Activated CD4-positive, alpha-beta T cell treated with anti-CD3 and anti-CD28 coated beads for 1 hour (primary cell): ENCODE results near the gene DHRS4L2.
"Not testable (repeated sequence)": the region's sequence is repeated elsewhere in the genome, so short reads cannot be mapped to it uniquely, and the experiment has no call there.

Experiments used
- DNase-seq: peaks from one replicate; pipeline ENCODE4 v3.0.0-alpha.2; 2020

DHRS4L2 gene

DNA sequence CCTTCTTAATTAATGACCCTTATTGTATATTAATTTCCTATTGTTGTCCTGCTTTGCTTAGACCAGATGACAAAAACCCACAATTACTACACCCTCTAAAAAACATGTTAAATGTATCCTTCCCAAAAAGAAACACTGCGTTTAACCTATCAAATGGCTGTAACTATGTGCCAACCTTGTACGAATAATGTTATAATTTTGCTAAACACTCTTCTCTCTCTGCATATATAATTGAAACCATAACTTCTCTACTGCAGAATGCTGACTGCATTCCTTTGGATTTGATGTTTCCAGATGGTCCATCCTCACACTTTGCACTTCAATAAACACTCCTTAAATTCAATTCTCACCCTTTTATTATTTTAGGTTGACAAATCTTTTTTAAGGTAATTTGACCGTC lies 31.8 kb downstream of the DHRS4L2 start:
- DNase-seq, result not testable (repeated sequence)

DNA sequence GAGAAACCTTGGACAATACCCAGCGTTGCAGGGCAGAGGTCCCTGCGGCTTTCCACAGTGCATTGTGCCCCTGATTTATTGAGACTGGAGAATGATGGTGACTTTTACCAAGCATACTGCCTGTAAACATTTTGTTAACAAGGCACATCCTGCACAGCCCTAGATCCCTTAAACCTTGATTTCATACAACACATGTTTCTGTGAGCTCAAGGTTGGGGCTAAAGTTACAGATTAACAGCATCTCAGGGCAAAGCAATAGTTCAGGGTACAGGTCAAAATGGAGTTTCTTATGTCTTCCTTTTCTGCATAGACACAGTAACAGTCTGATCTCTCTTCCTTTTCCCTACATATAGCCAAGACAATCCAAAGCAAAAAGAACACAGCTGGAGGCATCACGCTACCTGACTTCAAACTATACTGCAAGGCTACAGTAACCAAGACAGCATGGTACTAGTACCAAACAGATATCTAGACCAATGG lies 36.2 kb downstream of the DHRS4L2 start:
- not testable (repeated sequence) for DNase-seq

DNA sequence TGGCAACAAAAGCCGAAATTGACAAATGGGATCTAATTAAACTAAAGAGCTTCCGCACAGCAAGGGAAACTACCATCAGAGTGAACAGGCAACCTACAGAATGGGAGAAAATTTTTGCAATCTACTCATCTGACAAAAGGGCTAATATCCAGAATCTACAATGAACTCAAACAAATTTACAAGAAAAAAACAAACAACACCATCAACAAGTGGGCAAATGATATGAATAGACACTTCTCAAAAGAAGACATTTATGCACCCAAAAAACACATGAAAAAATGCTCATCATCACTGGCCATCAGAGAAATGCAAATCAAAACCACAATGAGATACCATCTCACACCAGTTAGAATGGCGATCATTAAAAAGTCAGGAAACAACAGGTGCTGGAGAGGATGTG lies 41.0 kb downstream of the DHRS4L2 start:
- DNase-seq, result not testable (repeated sequence)

DNA sequence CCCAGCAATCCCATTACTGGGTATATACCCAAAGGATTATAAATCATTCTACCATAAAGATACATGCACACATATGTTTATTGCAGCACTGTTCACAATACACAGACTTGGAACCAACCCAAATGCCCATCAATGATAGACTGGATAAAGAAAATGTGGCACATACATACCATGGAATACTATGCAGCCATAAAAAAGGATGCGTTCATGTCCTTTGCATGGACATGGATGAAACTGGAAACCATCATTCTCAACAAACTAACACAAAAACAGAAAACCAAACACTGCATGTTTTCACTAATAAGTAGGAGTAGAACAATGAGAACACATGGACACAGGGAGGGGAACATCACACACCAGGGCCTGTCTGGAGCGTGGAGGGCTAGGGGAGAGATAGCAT lies 42.6 kb downstream of the DHRS4L2 start:
- not testable (repeated sequence) for DNase-seq

DNA sequence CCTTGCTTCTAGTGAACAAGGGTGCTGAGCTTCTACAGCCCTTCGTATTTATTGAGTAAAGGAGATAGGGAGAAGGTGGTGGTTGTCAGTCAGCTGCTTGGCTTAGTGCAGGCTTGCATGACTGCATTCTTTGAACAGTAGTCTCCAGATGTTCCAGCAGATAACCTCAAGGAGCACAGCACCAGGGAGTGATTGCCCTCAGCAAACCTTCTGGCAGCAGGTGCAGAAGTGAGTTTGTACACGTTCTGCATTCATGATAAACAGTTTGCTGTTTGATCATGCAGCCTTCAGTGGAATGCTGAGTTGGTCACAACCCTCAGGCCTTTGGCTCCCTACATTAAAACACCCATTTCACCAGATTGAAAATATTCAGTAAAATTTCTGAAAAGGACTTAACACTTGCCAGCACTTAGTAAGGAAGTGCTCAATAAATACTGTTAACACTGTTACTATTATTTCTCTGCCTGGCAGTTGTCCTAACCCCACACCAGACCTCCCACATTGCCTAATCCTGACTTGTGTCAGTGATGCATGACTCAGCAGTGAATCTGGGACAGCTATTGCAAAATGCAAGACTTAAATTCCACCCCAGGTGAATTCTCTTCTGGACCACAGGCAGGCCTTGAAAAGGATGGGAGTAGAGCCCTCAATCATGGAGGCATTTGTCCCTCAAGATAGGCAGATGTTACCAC lies 44.1 kb downstream of the DHRS4L2 start:
- no peak for DNase-seq

DNA sequence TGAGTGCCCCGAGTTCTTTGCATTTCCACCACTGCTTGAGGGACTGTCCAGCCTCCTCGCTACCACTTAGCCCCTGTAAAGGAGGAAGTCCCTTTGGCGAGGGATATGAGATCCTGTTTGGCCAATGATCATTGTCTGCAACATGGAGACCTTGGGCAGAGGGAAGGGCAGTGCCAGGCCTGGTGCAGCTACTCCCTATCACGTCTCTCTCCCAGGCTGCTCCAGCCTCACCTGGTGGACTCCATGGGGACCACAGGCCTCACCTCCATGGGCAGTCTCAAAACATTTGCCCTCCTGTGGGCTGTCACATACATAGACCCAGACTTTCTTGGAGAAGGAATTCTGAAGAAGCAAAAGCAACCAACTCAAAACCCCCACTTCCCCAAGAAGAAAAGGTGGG lies 47.0 kb downstream of the DHRS4L2 start:
- DNase-seq, result not testable (repeated sequence)

DNA sequence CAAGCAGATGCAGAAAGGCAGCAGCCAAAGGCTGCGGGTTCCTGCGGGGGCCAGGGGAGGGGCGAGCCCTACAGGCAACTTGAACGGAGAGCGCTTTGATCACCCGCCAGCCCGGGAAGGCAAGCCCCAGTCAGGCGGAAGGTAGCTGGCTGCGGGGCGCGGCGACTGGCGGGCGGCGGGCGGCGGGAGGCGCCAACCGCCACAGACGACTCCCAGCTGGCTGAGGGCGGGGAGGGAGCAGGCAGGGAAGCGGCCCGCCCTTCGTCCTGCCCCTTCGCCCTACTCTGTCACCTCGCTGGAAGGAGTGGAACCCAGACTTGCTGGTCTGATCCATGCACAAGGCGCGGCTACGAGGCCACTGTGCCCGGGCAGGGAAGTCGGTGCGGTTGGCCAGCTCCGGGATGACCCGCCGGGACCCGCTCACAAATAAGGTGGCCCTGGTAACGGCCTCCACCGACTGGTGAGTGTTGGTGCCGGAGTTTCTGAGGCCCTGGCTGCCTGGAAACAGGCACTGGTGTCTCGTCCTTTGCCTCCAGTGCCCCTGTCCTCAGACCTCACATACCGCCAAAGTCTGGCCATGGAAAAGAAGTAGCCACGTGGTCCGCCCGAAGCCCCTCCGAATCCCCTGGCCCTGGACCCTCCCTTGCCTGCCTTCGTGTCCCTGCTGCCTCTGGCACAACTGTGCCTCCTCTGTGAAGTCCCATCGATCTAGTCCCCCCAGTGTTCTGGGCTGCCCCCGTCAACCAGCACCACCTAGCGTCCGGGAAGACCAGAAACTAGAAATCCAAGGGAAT lies 47.6 kb downstream of the DHRS4L2 start:
- DNase-seq, result peak; percentile 43

DNA sequence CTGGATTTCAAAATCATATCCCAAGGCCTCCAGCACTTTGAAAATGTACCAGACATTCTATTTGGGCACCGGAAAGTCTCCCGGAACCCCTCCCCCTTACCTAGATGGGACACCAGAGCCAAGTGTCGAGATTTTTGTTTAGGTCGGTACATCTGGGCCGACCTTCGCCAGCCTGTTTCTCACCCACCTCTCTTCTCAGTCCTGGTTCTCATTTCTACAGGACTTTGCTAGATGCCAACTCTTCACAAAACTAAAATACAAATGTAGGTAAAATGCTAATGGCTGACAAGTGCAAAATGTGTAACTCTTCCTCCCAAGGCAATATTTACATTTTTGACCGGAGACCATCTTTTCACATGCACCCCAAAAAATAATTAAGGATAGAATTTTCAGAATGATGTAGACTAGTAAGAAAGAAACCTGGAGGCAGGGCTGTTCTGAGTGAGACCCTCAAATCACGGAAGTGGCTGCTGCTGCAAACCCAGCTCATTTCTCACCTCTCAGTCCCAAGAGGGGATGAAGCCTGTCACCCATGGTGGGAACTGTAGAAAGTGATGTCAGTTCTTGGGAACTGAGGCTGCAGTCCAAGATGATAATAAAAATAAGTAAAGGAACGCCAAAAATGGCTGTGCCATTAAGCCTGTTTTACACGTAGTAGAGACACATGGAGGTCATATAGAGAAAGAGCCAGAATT lies 48.4 kb downstream of the DHRS4L2 start:
- DNase-seq, result not testable (repeated sequence)

DNA sequence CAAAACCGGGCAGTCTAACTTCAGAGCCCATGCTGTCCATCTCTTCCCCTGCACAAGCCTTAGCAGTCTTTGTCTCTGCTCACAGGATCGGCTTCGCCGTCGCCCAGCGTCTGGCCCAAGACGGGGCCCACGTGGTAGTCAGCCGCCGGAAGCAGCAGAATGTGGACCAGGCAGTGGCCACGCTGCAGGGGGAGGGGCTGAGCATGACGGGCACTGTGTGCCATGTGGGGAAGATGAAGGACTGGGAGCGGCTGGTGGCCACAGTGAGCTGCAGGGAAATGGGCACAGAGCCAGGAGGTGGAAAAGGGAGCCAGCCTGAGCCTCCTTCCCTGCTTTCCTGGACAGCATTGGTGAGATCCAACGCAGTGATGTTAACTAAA lies 48.9 kb downstream of the DHRS4L2 start:
- DNase-seq, result no peak

DNA sequence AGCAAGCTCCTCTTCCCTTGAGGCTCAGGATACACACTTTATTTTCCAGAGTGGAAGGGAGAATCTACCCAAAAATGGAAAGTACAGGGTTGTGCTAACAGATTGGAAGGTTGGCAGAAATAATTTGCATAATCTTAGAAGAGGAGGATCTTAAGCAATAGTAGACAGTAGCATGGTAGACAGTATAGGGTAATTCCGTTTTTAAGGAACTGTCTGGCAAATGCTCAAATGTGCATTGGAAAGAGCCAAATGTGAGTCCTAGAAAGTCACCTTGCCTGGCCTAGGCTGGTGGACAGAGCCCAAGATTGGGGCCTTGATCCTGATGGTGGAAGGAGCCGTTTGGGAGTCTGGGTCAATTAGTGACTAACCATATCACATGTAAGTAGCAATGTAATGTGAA lies 50.0 kb downstream of the DHRS4L2 start:
- no peak for DNase-seq

DNA sequence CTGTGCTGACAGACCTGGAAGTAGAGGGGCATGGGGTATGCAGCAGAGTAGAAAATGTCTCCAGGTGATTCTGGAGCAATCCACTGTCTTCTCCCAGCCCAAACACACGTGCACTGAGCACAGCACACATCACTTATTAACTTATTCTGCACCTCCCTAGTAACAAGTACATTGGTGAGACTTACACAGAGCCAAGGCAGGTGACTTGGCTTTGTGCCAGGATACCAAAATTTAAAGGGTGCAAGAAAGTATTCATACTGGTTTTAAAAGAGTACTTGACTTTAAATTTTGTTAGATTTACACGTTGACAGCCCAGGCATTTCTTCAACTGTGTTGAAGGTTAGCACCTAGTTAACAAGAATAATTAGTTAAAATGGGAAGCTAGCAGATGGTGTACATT lies 52.0 kb downstream of the DHRS4L2 start:
- no peak for DNase-seq

DNA sequence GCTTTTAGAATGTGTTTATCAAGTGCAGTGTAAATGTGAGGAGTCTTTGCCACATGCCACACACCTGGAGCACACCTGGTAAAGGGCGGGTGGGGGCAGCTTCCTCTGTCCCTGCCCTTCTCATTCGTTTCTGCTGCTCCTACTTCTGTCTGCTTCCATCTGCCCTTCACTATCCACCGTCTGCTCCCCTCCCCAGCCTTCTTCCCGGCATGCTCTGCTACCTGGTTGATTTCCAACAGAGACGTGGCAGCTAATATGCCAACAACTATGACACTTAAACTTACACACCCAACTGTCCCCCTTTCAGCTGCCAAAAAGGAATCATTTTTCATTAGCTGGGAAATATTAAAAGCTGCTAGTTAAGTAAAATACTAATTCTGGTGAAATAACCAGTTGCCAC lies 54.0 kb downstream of the DHRS4L2 start:
- no peak for DNase-seq

DNA sequence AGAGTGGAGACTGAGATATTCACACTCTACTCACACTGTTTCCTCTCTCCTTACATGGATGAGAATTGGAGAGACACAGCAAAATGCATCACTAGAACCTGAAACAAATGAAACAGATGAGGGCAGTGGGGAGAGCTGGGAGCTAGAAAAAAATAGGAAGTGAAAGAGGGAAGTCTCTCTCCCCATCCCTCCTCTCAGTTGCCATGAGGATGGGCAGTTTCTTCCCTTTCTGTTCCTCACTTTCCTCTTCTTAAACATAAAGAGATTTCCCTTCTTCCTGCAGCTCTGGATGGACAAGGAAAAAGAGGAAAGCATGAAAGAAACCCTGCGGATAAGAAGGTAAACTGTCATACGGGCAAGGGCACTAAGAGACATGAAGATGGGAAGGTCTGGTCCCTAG lies 60.3 kb downstream of the DHRS4L2 start:
- DNase-seq, result not testable (repeated sequence)

DNA sequence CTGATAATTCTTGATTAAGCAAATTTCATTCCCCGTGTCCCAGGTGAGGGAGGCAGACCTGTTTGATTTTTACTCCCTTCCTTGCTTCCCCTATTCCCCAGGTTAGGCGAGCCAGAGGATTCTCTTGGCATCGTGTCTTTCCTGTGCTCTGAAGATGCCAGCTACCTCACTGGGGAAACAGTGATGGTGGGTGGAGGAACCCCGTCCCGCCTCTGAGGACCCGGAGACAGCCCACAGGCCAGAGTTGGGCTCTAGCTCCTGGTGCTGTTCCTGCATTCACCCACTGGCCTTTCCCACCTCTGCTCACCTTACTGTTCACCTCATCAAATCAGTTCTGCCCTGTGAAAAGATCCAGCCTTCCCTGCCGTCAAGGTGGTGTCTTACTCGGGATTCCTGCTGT lies 62.0 kb downstream of the DHRS4L2 start:
- not testable (repeated sequence) for DNase-seq

DNA sequence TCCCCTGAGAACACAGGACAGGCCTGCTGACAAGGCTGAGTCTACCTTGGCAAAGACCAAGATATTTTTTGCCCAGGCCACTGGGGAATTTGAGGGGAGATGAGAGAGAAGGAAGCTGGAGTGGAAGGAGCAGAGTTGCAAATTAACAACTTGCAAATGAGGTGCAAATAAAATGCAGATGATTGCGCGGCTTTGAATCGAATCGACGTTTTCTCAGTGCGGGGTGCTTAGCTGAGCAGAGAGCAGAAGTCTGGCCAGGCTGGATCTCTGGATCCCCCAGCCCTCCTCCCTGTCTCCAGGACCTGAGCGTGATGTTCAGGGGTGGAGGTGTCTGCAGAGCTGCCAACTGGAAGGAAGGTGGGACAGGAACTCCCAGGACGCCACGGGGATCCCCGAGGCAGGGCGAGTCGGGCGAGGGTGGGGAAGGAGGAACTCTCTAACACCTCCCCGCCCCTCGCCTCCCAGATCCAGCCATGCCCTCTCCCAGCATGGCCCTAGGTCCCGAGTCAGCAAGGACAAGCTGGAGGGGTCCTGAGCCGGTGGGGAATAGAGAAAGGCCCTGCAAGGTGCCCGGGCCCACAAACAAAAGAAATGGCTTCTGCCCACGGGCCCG lies 62.6 kb downstream of the DHRS4L2 start:
- DNase-seq, result no peak

DNA sequence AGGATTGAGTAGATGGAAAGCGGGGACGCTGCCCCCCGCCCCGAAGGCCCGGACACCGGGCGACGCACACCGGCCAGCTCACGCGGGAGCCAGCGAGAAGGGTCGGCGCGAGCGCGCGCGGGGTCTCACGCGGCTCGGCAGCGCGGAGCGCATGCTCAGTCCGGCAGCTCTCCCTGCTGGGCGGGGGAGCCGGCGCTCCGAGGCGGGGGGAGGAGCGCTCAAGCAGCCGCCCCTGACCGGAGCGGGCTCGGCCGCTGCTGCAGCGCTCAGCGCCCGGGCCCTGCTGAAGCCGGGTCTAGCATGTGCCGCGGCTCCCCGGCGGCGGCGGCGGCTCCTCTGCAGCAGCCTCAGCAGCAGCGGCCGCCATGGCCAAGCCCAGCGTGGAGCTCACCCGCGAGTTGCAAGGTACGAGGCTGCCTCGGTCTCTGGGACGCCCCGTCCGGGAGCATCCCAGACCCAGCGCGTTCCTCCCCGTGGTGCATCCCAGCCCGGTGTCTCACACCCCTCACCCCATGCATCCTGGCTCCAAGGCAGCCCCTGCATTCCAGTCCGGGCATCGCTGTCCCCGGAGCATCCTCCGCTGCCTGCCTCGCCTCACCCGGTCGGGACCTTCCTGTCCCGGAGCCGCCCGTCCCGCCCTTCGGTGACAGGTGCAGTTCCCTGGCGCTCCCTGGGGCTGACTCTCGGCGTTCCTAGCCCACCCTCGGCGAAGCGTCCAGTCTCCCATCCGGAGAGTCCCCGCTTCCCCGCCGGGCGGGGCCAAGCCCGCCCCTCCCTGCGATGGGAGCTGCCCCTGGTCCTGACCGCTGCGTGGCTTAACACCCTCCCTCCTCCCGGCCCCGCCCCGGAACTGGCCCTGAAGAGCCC lies 63.3 kb downstream of the DHRS4L2 start, which contains the start of gene CARMIL3:
Gene CARMIL3, plus strand, starts transcription at position 221 of the 867 bp plus-strand sequence. Its CDS starts 145 bp downstream, at position 366.
- DNase-seq, result peak; percentile 43

DNA sequence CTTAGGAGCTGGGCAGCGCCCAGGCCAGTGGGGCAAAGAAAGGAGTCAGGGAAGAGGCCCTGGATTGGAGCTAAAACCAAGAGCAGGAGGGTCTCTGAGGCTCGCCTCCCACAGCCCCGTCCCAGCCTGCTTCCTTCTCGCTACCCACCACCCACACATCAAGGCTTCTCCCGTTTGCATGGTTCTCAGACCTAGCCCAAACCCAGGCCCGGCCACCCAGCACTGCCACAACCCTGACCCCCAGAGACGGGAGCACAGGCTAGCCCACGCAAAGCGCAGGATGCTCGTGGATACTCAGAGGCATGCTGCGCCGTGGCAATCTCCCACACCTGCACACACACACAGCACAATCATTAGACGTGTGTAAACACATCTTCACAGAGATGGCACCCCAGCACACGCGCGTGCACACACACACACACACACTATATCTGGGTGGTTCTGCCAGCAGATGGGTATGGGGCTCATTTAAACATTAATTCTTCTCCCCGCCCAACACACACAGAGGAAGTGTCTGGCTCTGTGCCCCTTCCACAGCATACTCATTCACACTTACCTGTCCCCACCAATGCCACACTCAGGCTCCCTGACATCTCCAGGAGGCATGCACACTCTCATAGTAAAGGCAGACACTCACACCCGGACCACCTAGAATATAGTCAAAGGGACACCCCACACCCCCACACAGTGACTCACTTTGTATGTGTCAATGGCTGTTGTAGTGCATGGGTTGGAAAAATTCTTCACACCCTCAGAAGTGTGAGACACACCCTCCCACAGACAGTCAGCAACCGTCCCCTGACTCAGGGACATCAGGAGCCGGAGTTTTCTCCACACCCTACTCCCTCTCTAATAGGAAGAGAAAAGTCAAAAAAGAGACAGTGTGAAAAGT lies 64.2 kb downstream of the DHRS4L2 start:
- peak; percentile 20 for DNase-seq

DNA sequence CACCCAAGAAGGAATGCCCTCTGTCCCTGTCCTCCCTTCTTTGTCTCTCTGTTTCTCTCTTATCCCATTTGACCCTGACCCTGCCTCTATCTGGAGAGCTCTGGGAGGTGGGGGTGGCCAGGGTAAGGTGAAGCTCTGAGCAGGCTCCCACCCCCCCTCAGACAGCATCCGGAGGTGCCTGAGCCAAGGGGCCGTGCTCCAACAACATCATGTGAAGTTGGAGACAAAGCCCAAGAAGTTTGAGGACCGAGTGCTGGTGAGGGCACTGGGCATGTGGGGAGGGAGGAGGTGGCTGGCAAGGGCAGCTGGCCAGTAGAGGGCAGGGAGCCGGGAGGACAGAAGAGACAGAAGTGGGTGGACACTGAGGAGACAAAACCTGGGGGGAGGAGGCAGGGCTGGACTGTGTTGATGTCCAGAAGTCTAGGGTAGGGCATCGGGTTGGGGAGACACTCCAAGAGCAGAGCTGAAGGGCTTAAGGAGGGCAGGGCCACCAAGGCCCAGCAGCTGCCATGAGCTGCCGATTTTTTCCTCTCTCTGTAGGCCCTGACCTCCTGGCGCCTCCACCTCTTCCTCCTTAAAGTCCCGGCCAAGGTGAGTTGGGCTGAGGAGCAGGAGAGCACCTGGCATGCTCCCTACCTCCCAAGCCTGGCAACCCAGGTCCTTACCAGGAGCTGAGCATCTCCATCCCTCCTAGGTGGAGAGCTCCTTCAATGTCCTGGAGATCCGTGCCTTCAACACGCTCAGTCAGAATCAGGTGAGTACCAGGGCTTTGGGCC lies 65.0 kb downstream of the DHRS4L2 start:
- DNase-seq, result no peak

DNA sequence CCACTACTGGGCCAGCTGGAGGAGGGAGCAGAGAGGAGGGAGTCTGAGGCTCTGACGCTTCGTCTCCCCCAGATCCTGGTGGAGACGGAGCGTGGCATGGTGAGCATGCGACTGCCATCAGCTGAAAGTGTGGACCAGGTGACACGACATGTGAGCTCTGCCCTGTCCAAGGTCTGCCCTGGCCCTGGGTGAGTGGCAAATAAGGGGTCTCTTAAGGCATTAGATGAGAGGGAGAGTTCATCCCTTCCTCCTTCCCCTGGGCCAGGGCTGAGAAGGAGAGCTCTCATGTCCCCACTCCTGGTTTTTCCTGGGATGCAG lies 65.6 kb downstream of the DHRS4L2 start:
- DNase-seq, result no peak

DNA sequence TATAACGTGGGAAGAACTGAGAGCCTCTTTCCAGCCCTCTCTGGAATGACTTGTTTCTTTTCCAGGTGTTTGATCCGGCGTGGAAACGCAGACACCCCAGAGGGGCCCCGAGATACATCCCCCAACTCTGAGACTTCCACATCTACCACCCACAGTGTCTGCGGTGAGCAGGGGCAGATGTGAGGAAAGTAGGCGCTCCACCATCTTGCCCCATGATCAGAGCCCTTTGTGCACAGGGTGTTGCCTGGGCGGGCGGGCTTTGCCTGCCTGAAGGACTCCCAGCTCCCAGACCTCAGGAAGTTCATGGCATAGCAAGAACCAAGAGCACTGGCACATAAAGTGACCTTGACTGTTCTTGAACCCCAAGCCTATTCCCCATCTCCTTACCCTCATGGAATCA lies 65.9 kb downstream of the DHRS4L2 start:
- DNase-seq, result no peak
